GM19467 (cell line): ENCODE data around the gene RSU1.

Experiments used
- ATAC-seq: cut with Tn5 transposase; IDR thresholded peaks from one replicate; pipeline ENCODE4 v1.9.1; 2021; ENCODE audit warnings: mild to moderate bottlenecking, moderate library complexity; ENCODE audit not compliant: unreplicated experiment

The RSU1 gene

GRCh38 chr10:16611037-16611436 lies 206.2 kb downstream of the RSU1 start:
- no peak for ATAC-seq

- ATAC-seq = no peak
Observed at GRCh38 chr10:16609211-16609610, 208.0 kb downstream of the RSU1 start.

- ATAC-seq = no peak
Observed at GRCh38 chr10:16606923-16607322, 210.3 kb downstream of the RSU1 start.

- no peak for ATAC-seq
Observed at GRCh38 chr10:16606421-16606820, 210.8 kb downstream of the RSU1 start.

- no peak for ATAC-seq
Observed at GRCh38 chr10:16603308-16603707, 213.9 kb downstream of the RSU1 start.

- no peak for ATAC-seq
Observed at GRCh38 chr10:16602104-16602775, 215.0 kb downstream of the RSU1 start.

GRCh38 chr10:16599662-16600061 lies 217.6 kb downstream of the RSU1 start:
- ATAC-seq = no peak

GRCh38 chr10:16597656-16598055 lies 219.6 kb downstream of the RSU1 start:
- ATAC-seq = no peak

- no peak for ATAC-seq
Observed at GRCh38 chr10:16592378-16592777, 224.8 kb downstream of the RSU1 start.

- peak; percentile 88 for ATAC-seq
Observed at GRCh38 chr10:16586358-16587138, 230.7 kb downstream of the RSU1 start.

- no peak for ATAC-seq
Observed at GRCh38 chr10:16585103-16585502, 232.1 kb downstream of the RSU1 start.

- no peak for ATAC-seq
Observed at GRCh38 chr10:16583382-16583781, 233.8 kb downstream of the RSU1 start.

- no peak for ATAC-seq
Observed at GRCh38 chr10:16581202-16581601, 236.0 kb downstream of the RSU1 start.

GRCh38 chr10:16570731-16571130 lies 246.5 kb downstream of the RSU1 start:
- peak; percentile 95 for ATAC-seq

- ATAC-seq = no peak
Observed at GRCh38 chr10:16566202-16566805, 250.9 kb downstream of the RSU1 start.

GRCh38 chr10:16565604-16566003 lies 251.6 kb downstream of the RSU1 start:
- no peak for ATAC-seq

GRCh38 chr10:16562891-16563290 lies 254.3 kb downstream of the RSU1 start:
- no peak for ATAC-seq

GRCh38 chr10:16559236-16559773 lies 257.9 kb downstream of the RSU1 start:
- no peak for ATAC-seq

- no peak for ATAC-seq
Observed at GRCh38 chr10:16547973-16548372, 269.3 kb downstream of the RSU1 start.

GRCh38 chr10:16545116-16545736 lies 272.0 kb downstream of the RSU1 start:
- peak; percentile 59 for ATAC-seq

GRCh38 chr10:16544591-16544990 lies 272.6 kb downstream of the RSU1 start:
- no peak for ATAC-seq
